GM23248 (cell line): Measurements from ENCODE around the gene CPAMD8. TPM values are rescaled to one million over a fixed set of nuclear protein-coding genes. Genes with fewer than 3 reads are reported as not detected.

Experiments
- DNase-seq: peaks from one replicate; pipeline ENCODE4 v3.0.0-alpha.2; 2015
- H2AFZ ChIP-seq: fragments of 200-600 bp; sonication (generic); 2 replicates; pipeline ENCODE4 v1.6.1; 2016; ENCODE audit warnings: antibody characterized with exemption
- H3F3A ChIP-seq: fragments of 200-600 bp; sonication (generic); 2 replicates; pipeline ENCODE4 v1.6.1; 2016; ENCODE audit warnings: mild to moderate bottlenecking, antibody characterized with exemption, mixed run types; ENCODE audit not compliant: insufficient read depth
- H3K27ac ChIP-seq: fragments of 200-600 bp; sonication (generic); 2 replicates; pipeline ENCODE4 v1.5.1; 2016; ENCODE audit warnings: mild to moderate bottlenecking
- H3K27me3 ChIP-seq: fragments of 200-600 bp; sonication (generic); replicated peaks from 2 replicates; pipeline ENCODE4 v1.6.1; 2016; ENCODE audit warnings: mild to moderate bottlenecking; ENCODE audit not compliant: insufficient read depth
- H3K36me3 ChIP-seq: fragments of 200-600 bp; sonication (generic); 2 replicates; pipeline ENCODE4 v1.6.1; 2016; ENCODE audit warnings: low read depth, mild to moderate bottlenecking
- H3K4me1 ChIP-seq: fragments of 200-600 bp; sonication (generic); 2 replicates; pipeline ENCODE4 v1.6.1; 2016; ENCODE audit warnings: mild to moderate bottlenecking; ENCODE audit not compliant: insufficient read depth
- H3K4me2 ChIP-seq: fragments of 200-600 bp; sonication (generic); one replicate; pipeline ENCODE4 v1.6.1; 2016; ENCODE audit warnings: mild to moderate bottlenecking; ENCODE audit not compliant: unreplicated experiment
- H3K4me3 ChIP-seq: fragments of 200-600 bp; sonication (generic); 2 replicates; pipeline ENCODE4 v1.5.1; 2016; ENCODE audit warnings: mild to moderate bottlenecking
- H3K79me2 ChIP-seq: fragments of 200-600 bp; sonication (generic); 2 replicates; pipeline ENCODE4 v1.6.1; 2016; ENCODE audit warnings: mild to moderate bottlenecking; ENCODE audit not compliant: insufficient read depth
- H3K9ac ChIP-seq: fragments of 200-600 bp; sonication (generic); 2 replicates; pipeline ENCODE4 v1.6.1; 2016; ENCODE audit warnings: mild to moderate bottlenecking
- H3K9me2 ChIP-seq: fragments of 200-600 bp; sonication (generic); 2 replicates; pipeline ENCODE4 v1.6.1; 2016; ENCODE audit warnings: mixed run types, mild to moderate bottlenecking, moderate library complexity; ENCODE audit not compliant: insufficient read depth
- H3K9me3 ChIP-seq: fragments of 200-600 bp; sonication (generic); one replicate; pipeline ENCODE4 v1.6.1; 2017; ENCODE audit warnings: low read depth
- H4K20me1 ChIP-seq: fragments of 200-600 bp; sonication (generic); 2 replicates; pipeline ENCODE4 v1.6.0; 2016; ENCODE audit not compliant: insufficient read depth
- EZH2 ChIP-seq: fragments of 200-600 bp; sonication (generic); IDR thresholded peaks from 2 replicates; pipeline ENCODE4 v1.6.1; 2018; ENCODE audit warnings: antibody characterized with exemption, mild to moderate bottlenecking; ENCODE audit not compliant: insufficient read depth, poor library complexity, severe bottlenecking
- EZH2phosphoT487 ChIP-seq: fragments of 200-600 bp; sonication (generic); IDR thresholded peaks from 2 replicates; pipeline ENCODE4 v1.6.1; 2018; ENCODE audit warnings: antibody characterized with exemption, moderate library complexity, mild to moderate bottlenecking, low read depth; ENCODE audit not compliant: insufficient read depth
- WGBS, 2 experiments: methylation state at CpG; one replicate each; pipeline ENCODE4 v1.1.6; 2015 to 2017; ENCODE audit warnings: low lambda C conversion rate in 2 of 2, low coverage in 1 of 2; ENCODE audit errors: missing lambda C conversion rate in 2 of 2; 5-methylcytosine and 5-hydroxymethylcytosine counted together
- in situ Hi-C: fragments of 300-500 bp; cut with MboI; formaldehyde crosslinking; loops from 2 replicates; pipeline ENCODE4 v1.15.0; 2020
- polyA plus RNA-seq: library from polyadenylated mRNA; unstranded; fragments of >200 nt; fragmentation: Nextera tagmentation; extraction: Ambion mirVana; gene quantifications from 2 replicates; pipeline ENCODE4 v1.2.1, GENCODE V29; 2016
- total RNA-seq: library from RNA; depleted of rRNA; stranded (reverse); fragments of >200 nt; shearing (Covaris generic); gene quantifications from 2 replicates; pipeline ENCODE4 v1.2.3, GENCODE V29; 2014

The CPAMD8 gene
- total and polyA plus RNA-seq, 2 experiments from 2014 or later, result 0.76 to 0.80 TPM

- H3K4me3 ChIP-seq, result no peak overlapping the region
- WGBS, 2 experiments, result 41% methylated on average over 7 of the region's 7 CpGs
- H4K20me1 ChIP-seq, result no peaks in the 10 kb centered on the region
- H3F3A ChIP-seq, result no peaks in the 10 kb centered on the region
- no peak overlapping the region for H3K27ac ChIP-seq
- H3K36me3 ChIP-seq, result no peaks in the 10 kb centered on the region
- H3K79me2 ChIP-seq, result no peaks in the 10 kb centered on the region
- no peak overlapping the region for H2AFZ ChIP-seq
- TF ChIP-seq EZH2 (no peak), EZH2phosphoT487 (no peak)
- H3K9me2 ChIP-seq, result no peaks in the 10 kb centered on the region
- H3K27me3 ChIP-seq, result no peaks in the 10 kb centered on the region
- H3K4me1 ChIP-seq, result no peaks in the 10 kb centered on the region
- no peak overlapping the region for H3K9ac ChIP-seq
- H3K4me2 ChIP-seq, result no peak overlapping the region
- in situ Hi-C loops, result no loop called here
- DNase-seq, result peak; percentile 37
- no peaks in the 10 kb centered on the region for H3K9me3 ChIP-seq
Observed at GRCh38 chr19:16899566-16900075, 127.0 kb downstream of the CPAMD8 start.

- Histone ChIP-seq H3K36me3 (no peaks in the 10 kb centered on the region), H3K4me1 (no peaks in the 10 kb centered on the region), H3K9me3 (no peaks in the 10 kb centered on the region), H3K4me3 (no peak overlapping the region), H3K9me2 (no peaks in the 10 kb centered on the region), H3K27me3 (no peaks in the 10 kb centered on the region), H3F3A (no peaks in the 10 kb centered on the region), H4K20me1 (no peaks in the 10 kb centered on the region), H2AFZ (peak overlapping the region; percentile 87; the same call in 1 of the 2 replicates), H3K9ac (no peak overlapping the region), H3K79me2 (no peaks in the 10 kb centered on the region), H3K27ac (no peak overlapping the region), H3K4me2 (no peak overlapping the region)
- no peak for DNase-seq
- in situ Hi-C loops, result no loop called here
- WGBS, 2 experiments, result 93 to 95% methylated on average over 12 of the region's 12 CpGs
- TF ChIP-seq EZH2phosphoT487, result no peak
- TF ChIP-seq EZH2, result no peak
Observed at GRCh38 chr19:16898361-16899015, 128.1 kb downstream of the CPAMD8 start.

- H3F3A ChIP-seq, result no peaks in the 10 kb centered on the region
- no peaks in the 10 kb centered on the region for H3K4me1 ChIP-seq
- in situ Hi-C loops, result no loop called here
- peak overlapping the region; percentile 71 for H3K4me3 ChIP-seq
- no peaks in the 10 kb centered on the region for H3K9me3 ChIP-seq
- 16 to 17% methylated on average over 17 to 30 of the region's 30 CpGs for WGBS, 2 experiments
- H3K9ac ChIP-seq, result peak overlapping the region; percentile 52
- H3K36me3 ChIP-seq, result no peaks in the 10 kb centered on the region
- H3K9me2 ChIP-seq, result no peaks in the 10 kb centered on the region
- no peak overlapping the region for H3K27ac ChIP-seq
- DNase-seq, result peak; percentile 51
- TF ChIP-seq EZH2, result no peak
- H3K27me3 ChIP-seq, result no peaks in the 10 kb centered on the region
- H2AFZ ChIP-seq, result peak overlapping the region; percentile 87
- no peaks in the 10 kb centered on the region for H4K20me1 ChIP-seq
- peak overlapping the region; percentile 72 for H3K4me2 ChIP-seq
- H3K79me2 ChIP-seq, result no peaks in the 10 kb centered on the region
Observed at GRCh38 chr19:16897856-16898161, 128.8 kb downstream of the CPAMD8 start.

- Histone ChIP-seq H2AFZ (peak overlapping the region; percentile 87), H3K4me1 (no peaks in the 10 kb centered on the region), H3K27ac (no peak overlapping the region), H3K9ac (peak overlapping the region; percentile 52), H3K4me2 (peak overlapping the region; percentile 72), H3F3A (no peaks in the 10 kb centered on the region), H3K79me2 (no peaks in the 10 kb centered on the region), H3K9me2 (no peaks in the 10 kb centered on the region), H3K4me3 (peak overlapping the region; percentile 71), H3K36me3 (no peaks in the 10 kb centered on the region), H4K20me1 (no peaks in the 10 kb centered on the region), H3K27me3 (no peaks in the 10 kb centered on the region), H3K9me3 (no peaks in the 10 kb centered on the region)
- in situ Hi-C loops, result no loop called here
- DNase-seq, result peak; percentile 95
- TF ChIP-seq EZH2phosphoT487 (no peak), EZH2 (no peak)
- WGBS, 2 experiments, result 2 to 5% methylated on average over 32 to 68 of the region's 68 CpGs
Observed at GRCh38 chr19:16897029-16897855, 129.4 kb downstream of the CPAMD8 start.
